Subcutaneous adipose tissue (tissue), 4 donors: Measurements from ENCODE around the gene FAM163A. TPM values are rescaled to one million over a fixed set of nuclear protein-coding genes. Genes with fewer than 3 reads are reported as not detected.

Experiments used
- total RNA-seq, 4 donors: library from RNA; depleted of rRNA; stranded (reverse); fragments of >200 nt; gene quantifications; one replicate each; pipeline ENCODE4 v1.1.0, GENCODE V29; 2016
- TF ChIP-seq, protein P1 (sequence below): fragments of 450-650 bp; IDR thresholded peaks from one replicate; pipeline ENCODE4 v1.5.1; 2016; ENCODE audit warnings: low read depth, mild to moderate bottlenecking, control low read depth, antibody characterized with exemption, moderate library complexity

Gene FAM163A
- total RNA-seq, 4 donors from 2014 or later = not detected

DNA sequence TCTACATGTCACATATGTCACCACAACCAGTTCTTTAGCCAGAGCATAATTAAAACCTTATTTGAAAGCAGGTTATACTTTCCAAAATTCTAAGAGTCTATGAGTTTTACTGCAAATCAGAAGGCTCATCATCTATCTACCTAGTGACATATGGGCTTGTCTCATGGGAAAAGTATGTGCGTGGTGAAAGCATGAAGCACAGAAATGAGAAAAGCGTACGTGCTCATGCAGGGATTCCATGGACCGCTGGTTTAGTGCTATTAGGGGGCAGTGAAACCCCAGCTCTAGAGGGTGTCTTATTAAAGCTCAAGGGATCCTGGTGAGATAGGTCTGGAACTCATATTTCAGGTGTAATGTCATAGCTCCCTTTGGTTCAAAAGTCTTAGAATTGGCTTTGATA, 50.2 kb downstream of the FAM163A start:
- TF ChIP-seq, protein P1, sequence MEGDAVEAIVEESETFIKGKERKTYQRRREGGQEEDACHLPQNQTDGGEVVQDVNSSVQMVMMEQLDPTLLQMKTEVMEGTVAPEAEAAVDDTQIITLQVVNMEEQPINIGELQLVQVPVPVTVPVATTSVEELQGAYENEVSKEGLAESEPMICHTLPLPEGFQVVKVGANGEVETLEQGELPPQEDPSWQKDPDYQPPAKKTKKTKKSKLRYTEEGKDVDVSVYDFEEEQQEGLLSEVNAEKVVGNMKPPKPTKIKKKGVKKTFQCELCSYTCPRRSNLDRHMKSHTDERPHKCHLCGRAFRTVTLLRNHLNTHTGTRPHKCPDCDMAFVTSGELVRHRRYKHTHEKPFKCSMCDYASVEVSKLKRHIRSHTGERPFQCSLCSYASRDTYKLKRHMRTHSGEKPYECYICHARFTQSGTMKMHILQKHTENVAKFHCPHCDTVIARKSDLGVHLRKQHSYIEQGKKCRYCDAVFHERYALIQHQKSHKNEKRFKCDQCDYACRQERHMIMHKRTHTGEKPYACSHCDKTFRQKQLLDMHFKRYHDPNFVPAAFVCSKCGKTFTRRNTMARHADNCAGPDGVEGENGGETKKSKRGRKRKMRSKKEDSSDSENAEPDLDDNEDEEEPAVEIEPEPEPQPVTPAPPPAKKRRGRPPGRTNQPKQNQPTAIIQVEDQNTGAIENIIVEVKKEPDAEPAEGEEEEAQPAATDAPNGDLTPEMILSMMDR = no peak

DNA sequence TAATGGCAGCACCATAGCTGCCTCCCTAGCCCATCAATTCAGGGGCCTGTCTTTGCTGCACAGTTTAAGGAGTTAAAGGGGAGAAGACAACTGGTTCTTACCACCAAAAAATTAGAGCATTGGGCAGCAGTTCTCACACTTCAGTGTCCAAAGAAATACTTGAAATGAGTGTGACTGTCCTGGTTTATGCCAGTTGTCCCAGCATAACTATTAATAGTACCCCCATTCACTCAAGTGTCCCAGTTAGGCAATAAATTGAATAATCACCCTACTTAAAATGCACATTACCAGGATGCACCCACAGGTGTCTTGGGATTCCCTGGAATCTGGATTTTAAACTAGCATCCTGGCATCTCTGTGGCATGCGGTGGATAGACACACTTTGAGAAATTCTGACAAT, 51.1 kb downstream of the FAM163A start:
- TF ChIP-seq, protein P1 = no peak

DNA sequence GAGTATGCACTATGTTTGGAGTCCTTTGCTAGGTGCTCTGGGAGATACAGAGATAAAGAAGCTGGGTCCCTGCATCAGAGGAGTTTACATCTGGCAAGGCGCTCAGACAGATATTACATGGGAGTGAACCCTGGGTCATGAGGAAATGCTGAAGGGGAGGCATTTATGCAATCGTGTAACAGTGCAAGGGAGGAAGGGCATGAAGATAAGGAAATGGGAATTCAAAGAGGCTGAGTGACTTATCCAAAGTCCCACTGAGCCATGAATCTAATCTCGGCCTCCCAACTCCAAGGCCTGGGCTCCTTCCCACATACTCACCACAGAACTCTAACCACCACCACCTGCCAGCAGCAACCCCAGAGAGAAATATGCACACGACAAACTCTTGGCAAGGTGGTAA, 51.6 kb downstream of the FAM163A start:
- TF ChIP-seq, protein P1 = no peak

DNA sequence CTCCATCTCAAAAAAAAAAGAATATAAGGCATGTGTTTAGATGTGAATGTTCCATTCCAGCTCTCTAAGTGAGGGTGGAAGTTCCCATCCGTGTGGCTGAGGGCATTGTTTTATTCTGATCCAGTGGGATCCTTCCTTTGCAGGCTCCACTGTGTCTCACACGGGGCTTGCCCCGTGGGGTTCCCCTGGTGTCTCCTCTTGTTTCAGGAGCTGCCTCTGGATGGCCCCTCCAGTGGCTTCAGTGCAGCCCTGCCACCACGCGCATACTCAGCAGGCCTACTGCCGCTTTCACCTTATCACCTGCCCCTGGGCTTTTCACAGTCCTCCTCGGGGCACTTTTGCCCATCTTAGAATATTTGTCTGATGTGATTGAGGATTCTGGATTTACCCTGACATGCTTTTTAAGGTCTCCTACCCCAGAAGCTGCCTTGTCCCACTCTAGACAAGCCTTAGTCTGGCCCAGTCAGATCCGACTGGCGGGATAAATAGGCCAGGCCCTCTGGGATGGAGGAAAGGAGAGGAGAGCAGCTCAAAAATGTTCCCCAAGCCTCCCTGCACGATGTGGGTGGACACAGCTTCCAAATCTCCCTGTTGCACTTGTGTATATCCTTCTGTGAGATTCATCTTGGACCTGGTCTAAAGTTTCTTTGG, 55.2 kb downstream of the FAM163A start:
- TF ChIP-seq, protein P1 = no peak

DNA sequence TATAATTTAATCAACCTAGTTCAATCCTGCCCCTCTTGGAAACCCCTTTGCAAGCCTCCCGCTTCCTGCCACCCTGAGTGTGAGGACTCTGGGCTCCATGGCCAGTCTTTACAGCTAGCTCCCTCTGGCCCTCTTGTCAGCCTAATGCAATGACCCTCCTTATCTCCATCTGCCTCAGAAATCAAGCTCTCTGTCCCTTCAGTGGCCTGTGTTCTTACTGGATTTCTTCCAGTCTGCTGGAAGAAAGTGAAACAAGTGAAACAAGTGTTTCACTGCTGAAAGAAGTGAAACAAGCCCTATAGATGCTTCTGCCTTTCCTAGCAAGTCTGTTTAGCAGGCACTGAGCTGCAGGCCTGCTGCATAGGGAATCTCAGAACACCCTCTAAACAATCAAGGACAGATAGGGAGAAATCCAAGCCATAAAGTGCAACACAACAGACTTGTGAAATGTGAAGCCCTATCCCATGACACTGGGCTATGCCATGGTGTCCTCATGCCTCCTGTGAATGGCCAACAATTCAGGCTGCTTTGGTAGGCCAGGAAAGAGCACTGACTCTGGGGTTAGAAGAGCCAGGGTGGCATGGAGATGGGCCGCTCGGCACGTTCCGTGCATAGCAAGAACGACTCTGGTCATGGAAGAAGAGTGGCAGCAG, 55.9 kb downstream of the FAM163A start:
- TF ChIP-seq, protein P1 = no peak

DNA sequence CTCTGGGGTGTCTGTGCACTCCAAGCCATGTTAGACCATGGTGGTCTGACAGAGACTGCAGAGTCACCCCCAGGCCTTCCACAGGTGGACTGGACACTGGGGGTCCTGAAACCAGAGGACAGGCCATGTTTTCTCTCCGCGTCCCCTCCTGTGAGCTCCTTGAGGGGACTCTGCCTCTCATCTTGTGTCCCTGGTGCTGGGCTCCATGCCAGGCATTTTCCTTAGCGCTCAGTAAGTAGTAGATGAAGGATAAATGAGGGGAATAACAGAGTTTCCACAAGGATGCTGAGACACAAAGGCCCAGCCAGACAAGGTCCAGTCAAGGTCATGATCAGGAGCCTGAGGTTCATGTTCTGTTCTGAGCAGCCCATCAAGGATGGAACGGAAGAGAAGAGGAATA, 57.4 kb downstream of the FAM163A start:
- TF ChIP-seq, protein P1 = no peak

DNA sequence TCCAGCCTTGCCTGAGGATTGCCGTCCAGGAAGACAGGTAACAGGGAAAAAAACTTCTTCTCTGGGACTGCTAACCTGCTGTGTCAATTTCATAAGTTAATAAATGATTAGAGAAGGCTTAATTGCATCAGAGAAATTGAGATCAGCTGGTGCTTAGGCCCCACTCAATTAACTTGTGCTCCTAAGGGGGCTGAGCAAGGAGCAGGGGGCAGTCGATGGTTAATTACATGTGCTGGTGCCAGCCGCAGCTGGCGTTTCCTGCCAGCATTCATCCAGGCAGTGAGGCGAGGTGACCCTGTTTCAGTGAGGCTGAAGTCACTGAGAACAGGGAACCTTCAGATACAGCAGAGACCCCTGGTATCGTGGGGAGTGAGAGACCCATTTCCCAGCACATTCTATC, 60.0 kb downstream of the FAM163A start:
- TF ChIP-seq, protein P1 = no peak
